GM12878 (cell line): ENCODE results near the gene DRAP1. TPM values are rescaled to one million over a fixed set of nuclear protein-coding genes. Genes with fewer than 3 reads are reported as not detected.

Experiments used
- ATAC-seq: fragments of 200-7000 bp; cut with Tn5 transposase; 3 replicates; pipeline ENCODE4 v1.9.1; 2020; ENCODE audit warnings: mild to moderate bottlenecking, moderate library complexity
- BruUV-seq: library from RNA; stranded (reverse); fragments of 400-500 nt; replicated peaks from 2 replicates; lab custom pipeline; 2021; lab: Mats Ljungman, UMichigan
- CTCF ChIA-PET: fragments of 300-600 bp; sonication (Branson Sonifier 250); formaldehyde crosslinking; extraction: SDS; loops from one replicate; lab custom pipeline; 2021; ENCODE audit warnings: inconsistent platforms; lab: Yijun Ruan, JAX
- POLR2A ChIA-PET: fragments of 350-600 bp; formaldehyde crosslinking; extraction: SDS; loops from one replicate; lab custom pipeline; 2021; ENCODE audit warnings: inconsistent platforms; lab: Charles Lee
- RAD21 ChIA-PET: fragments of 300-600 bp; sonication (Branson Sonifier 250); formaldehyde crosslinking; loops from one replicate; lab custom pipeline; 2023; ENCODE audit warnings: antibody characterized with exemption; ENCODE audit not compliant: unreplicated experiment; lab: Charles Lee
- SMC1A ChIA-PET: fragments of 300-600 bp; sonication (Branson Sonifier 250); formaldehyde crosslinking; loops from one replicate; lab custom pipeline; 2023; ENCODE audit not compliant: unreplicated experiment, uncharacterized antibody; lab: Charles Lee
- DNase-seq: peaks from one replicate; pipeline ENCODE4 v3.0.0-alpha.2; 2011; ENCODE audit warnings: low read depth, low spot score
- FAIRE-seq: peaks from 3 replicates; lab custom pipeline; 2011; peaks lifted over from hg19 to GRCh38; lab: Jason Lieb, UNC
- H2AFZ ChIP-seq: 2 replicates; pipeline ENCODE4 v1.6.0; 2011; ENCODE audit warnings: low read depth, low read length, control low read depth; ENCODE audit not compliant: control insufficient read depth
- H3K27ac ChIP-seq: 2 replicates; pipeline ENCODE4 v1.5.1; 2011; ENCODE audit warnings: control low read depth; ENCODE audit not compliant: control insufficient read depth, insufficient read depth
- H3K27me3 ChIP-seq, 2 experiments: replicated peaks in 1 of 2; 2 replicates each; pipeline versions ENCODE4 v1.6.0 to v1.6.1; 2011; ENCODE audit warnings: low read length in 1 of 2; ENCODE audit not compliant: control insufficient read depth in 2 of 2, insufficient read depth in 2 of 2
- H3K36me3 ChIP-seq, 2 experiments: 2 replicates each; pipeline ENCODE4 v1.5.1; 2011; ENCODE audit warnings: low read length in 1 of 2; ENCODE audit not compliant: control insufficient read depth in 2 of 2, insufficient read depth in 2 of 2
- H3K4me1 ChIP-seq: 2 replicates; pipeline ENCODE4 v1.6.1; 2011; ENCODE audit warnings: mild to moderate bottlenecking, low read length, moderate library complexity, mixed read lengths; ENCODE audit not compliant: control insufficient read depth, insufficient read depth
- H3K4me2 ChIP-seq: 2 replicates; pipeline ENCODE4 v1.6.0; 2011; ENCODE audit warnings: control low read depth; ENCODE audit not compliant: control insufficient read depth, insufficient read depth
- H3K4me3 ChIP-seq: fragments of 200-600 bp; sonication (generic); 2 replicates; pipeline ENCODE4 v1.5.1; 2016
- H3K79me2 ChIP-seq: 2 replicates; pipeline ENCODE4 v1.6.0; 2011; ENCODE audit warnings: low read length; ENCODE audit not compliant: control insufficient read depth, insufficient read depth
- H3K9ac ChIP-seq: 2 replicates; pipeline ENCODE4 v1.8.0; 2011; ENCODE audit warnings: low read length, control low read depth, mixed read lengths; ENCODE audit not compliant: control insufficient read depth, insufficient read depth
- H3K9me3 ChIP-seq: replicated peaks from 3 replicates; pipeline ENCODE4 v1.5.1; 2011; ENCODE audit warnings: mild to moderate bottlenecking, low read length; ENCODE audit not compliant: control insufficient read depth, insufficient read depth
- H4K20me1 ChIP-seq: 2 replicates; pipeline ENCODE4 v1.6.0; 2011; ENCODE audit not compliant: control insufficient read depth, insufficient read depth
- IKZF1 ChIP-seq: fragments of 450-650 bp; conservative IDR thresholded peaks from 2 replicates; pipeline ENCODE4 v1.6.1; 2017; ENCODE audit warnings: antibody characterized with exemption, mild to moderate bottlenecking
- MEF2B ChIP-seq: fragments of 450-650 bp; IDR thresholded peaks from 2 replicates; pipeline ENCODE4 v1.6.1; 2018; ENCODE audit warnings: mild to moderate bottlenecking, moderate library complexity; ENCODE audit not compliant: partially characterized antibody, poor library complexity, severe bottlenecking
- NBN ChIP-seq: fragments of 450-650 bp; IDR thresholded peaks from 2 replicates; pipeline ENCODE4 v1.6.1; 2016
- RB1 ChIP-seq: fragments of 450-650 bp; formaldehyde crosslinking; IDR thresholded peaks from 2 replicates; pipeline ENCODE4 v1.6.1; 2017; ENCODE audit warnings: mild to moderate bottlenecking, borderline replicate concordance
- RFX5 ChIP-seq: IDR thresholded peaks from 2 replicates; pipeline ENCODE4 v1.6.1; 2011; ENCODE audit warnings: low read depth, low read length, improper control_type of control experiment
- RUNX3 ChIP-seq: IDR thresholded peaks from 2 replicates; pipeline ENCODE4 v1.6.1; 2012; ENCODE audit warnings: low read length, inconsistent platforms
- SP1 ChIP-seq: IDR thresholded peaks from one replicate; pipeline ENCODE4 v1.6.1; 2011; ENCODE audit warnings: low read depth, low read length
- YBX1 ChIP-seq: fragments of 450-650 bp; IDR thresholded peaks from 2 replicates; pipeline ENCODE4 v1.6.1; 2016; ENCODE audit warnings: antibody characterized with exemption
- ZSCAN29 ChIP-seq: fragments of 450-650 bp; IDR thresholded peaks from 2 replicates; pipeline ENCODE4 v1.6.1; 2017; ENCODE audit warnings: mild to moderate bottlenecking, moderate library complexity
- WGBS: methylation state at CpG from one replicate; pipeline ENCODE4 v1.1.6; 2016; ENCODE audit warnings: low lambda C conversion rate; ENCODE audit not compliant: insufficient replicate concordance, insufficient coverage; ENCODE audit errors: missing lambda C conversion rate; 5-methylcytosine and 5-hydroxymethylcytosine counted together
- in situ Hi-C: fragments of 300-500 bp; cut with MboI; formaldehyde crosslinking; loops from 9 replicates; pipeline ENCODE4 v1.14.3; 2018; ENCODE audit warnings: mixed read lengths
- intact Hi-C: fragments of 100-400 bp; cut with micrococcal nuclease; formaldehyde crosslinking; loops from one replicate; pipeline ENCODE4 v1.14.2; 2022; ENCODE audit not compliant: unreplicated experiment
- polyA plus RNA-seq, 11 experiments: library from polyadenylated mRNA; depleted of rRNA in 4 of 11; unstranded in 6 of 11; stranded (reverse) in 5 of 11; fragments of >200 nt; fragmentation: Nextera tagmentation in 4 of 11; fragmentation: Illumina TruSeq in 1 of 11; extraction: Ambion mirVana in 4 of 11; extraction: Trizol in 1 of 11; gene quantifications; 1 replicate in 1 of 11; 2 replicates in 10 of 11; pipeline versions ENCODE4 v1.2.1 to v1.2.3, GENCODE V29; 2011 to 2016; ENCODE audit warnings: inconsistent platforms in 2 of 11, missing spikeins in 2 of 11, low read depth in 1 of 11
- total RNA-seq, 4 experiments: library from RNA; depleted of rRNA in 3 of 4; stranded (reverse); fragments of >200 nt in 3 of 4; fragmentation: Illumina TruSeq in 1 of 4; extraction: Trizol in 1 of 4; gene quantifications; 2 replicates each; pipeline versions ENCODE4 v1.2.1 to v1.2.3, GENCODE V29; 2013 to 2021
- TF ChIP-seq, protein P1 (sequence below): fragments of 450-650 bp; IDR thresholded peaks from 2 replicates; pipeline ENCODE4 v1.6.1; 2017; ENCODE audit warnings: mild to moderate bottlenecking, moderate library complexity
- TF ChIP-seq, protein P2 (sequence below): IDR thresholded peaks from 2 replicates; pipeline ENCODE4 v1.6.1; 2012; ENCODE audit warnings: mild to moderate bottlenecking, low read depth, low read length

Gene DRAP1
- total and polyA plus RNA-seq, 10 of the 15 experiments (the other 5 are each of a cell fraction or from before 2014, with no cell fraction given): 9.4 to 163 (median 114) TPM

DNA sequence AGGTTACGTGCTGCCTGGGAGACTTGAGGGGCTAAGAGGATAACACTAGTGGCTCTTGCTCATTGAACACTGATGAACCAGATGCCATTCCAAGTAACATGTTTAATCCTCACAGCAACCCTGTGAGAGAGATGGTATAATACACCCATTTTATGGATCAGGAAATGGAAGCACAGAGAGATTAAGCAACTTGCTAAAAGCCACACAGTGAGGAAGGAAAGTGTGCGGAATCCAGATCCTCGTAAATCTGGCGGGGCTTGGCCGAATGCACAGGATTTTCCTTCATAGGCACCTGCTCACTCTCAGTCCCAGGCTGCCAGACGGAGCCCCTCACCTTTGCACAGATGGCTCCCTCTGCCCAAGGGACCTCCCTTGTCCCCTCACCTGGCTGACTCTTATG lies 11.3 kb upstream of the DRAP1 start (continued):
- TF ChIP-seq RUNX3: no peak
- no peak for TF ChIP-seq YBX1

DNA sequence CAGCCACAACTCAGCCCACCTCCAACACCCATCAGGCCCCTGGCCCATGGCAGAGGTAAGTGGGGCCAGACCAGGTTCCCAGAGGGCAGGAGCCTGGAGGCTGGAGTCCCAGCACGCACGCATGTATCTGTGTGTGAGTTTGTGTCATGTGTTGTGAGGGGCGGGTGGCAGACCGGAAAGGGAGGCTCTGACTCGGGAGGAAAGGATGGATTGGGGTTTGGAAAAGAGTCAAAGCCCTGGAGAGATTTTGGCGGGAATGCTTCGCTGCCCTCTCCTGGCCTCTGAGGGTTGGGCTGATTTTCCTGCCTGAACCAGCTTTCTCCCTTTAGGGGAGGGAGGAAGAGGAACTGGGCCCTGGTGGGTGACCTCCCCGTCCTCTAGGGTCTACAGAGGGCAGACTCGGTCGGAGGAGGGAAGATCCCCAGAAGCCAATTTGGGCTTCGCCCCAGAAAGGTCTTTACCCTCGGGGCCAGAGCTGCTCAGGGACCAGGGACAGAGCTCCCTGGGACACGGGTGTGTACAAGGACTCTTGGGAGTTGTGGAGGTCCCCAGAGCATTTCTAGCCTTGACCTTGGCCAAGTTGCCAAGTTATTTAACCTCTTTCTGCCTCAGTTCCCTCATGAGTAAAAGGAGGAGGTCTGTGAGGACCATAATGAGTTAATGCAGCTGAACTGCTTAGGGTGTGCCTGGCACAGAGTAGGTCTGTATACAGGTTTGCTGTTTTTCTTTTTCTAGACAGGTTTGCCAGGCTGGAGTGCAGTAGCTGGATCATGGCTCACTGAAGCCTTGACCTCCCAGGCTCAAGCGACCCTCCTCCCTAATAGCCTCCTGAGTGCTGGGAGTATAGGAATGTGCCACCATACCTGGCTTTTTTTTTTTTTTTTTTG lies 7.3 kb upstream of the DRAP1 start:
- Histone ChIP-seq H3K4me3 (no peak overlapping the region), H3K9ac (no peak overlapping the region), H3K27ac (peak overlapping the region; percentile 38; the same call in 1 of the 2 replicates), H3K4me2 (no peak overlapping the region), H3K79me2 (peaks cover 2% of the 10 kb centered on the region; the same call in 1 of the 2 replicates), H2AFZ (peak overlapping the region; percentile 11), H3K9me3 (no peaks in the 10 kb centered on the region), H3K27me3 (no peaks in the 10 kb centered on the region), H3K36me3 (no peaks in the 10 kb centered on the region; a peak in 1 of 4 replicates), H4K20me1 (no peaks in the 10 kb centered on the region), H3K4me1 (peaks cover 32% of the 10 kb centered on the region)
- ATAC-seq (peak; percentile 63), DNase-seq (no peak), FAIRE-seq (no peak)
- intact Hi-C loops (no loop called here), in situ Hi-C loops (no loop called here)
- CTCF ChIA-PET: interaction anchor here (1.0 to 6.5 kb wide), 8 partner anchors 10 to 30 kb away, joined by 3 to 89 read pairs (median 4); partner anchors contain the start of genes CCDC85B, FIBP and FOSL1
- POLR2A ChIA-PET: interaction anchor here (0.5 to 2.1 kb wide), 11 partner anchors 10 to 1567 kb away, joined by 3 to 34 read pairs (median 4); partner anchors contain the start of genes CCDC85B, FIBP and FOSL1
- SMC1A ChIA-PET: interaction anchor here (0.7 to 3.2 kb wide), 7 partner anchors 10 to 110 kb away, joined by 3 to 24 read pairs (median 3); partner anchors contain the start of genes CCDC85B and FIBP
- no TSS peak for BruUV-seq
- WGBS: 11% methylated on average over 14 of the region's 14 CpGs
- RAD21 ChIA-PET: interaction anchor here (1.5 to 2.1 kb wide), 4 partner anchors 13 to 27 kb away, joined by 7 to 18 read pairs (median 8); partner anchors contain the start of gene CCDC85B
- TF ChIP-seq ZSCAN29: no peak
- 0 out of 2 replicates have a peak, but pooled peaks have one; percentile 38 for TF ChIP-seq NBN
- TF ChIP-seq RB1: peak; percentile 69; the same call in 1 of the 2 replicates
- TF ChIP-seq IKZF1: peak; percentile 64
- peak; percentile 87 for TF ChIP-seq MEF2B
- TF ChIP-seq, protein P1, sequence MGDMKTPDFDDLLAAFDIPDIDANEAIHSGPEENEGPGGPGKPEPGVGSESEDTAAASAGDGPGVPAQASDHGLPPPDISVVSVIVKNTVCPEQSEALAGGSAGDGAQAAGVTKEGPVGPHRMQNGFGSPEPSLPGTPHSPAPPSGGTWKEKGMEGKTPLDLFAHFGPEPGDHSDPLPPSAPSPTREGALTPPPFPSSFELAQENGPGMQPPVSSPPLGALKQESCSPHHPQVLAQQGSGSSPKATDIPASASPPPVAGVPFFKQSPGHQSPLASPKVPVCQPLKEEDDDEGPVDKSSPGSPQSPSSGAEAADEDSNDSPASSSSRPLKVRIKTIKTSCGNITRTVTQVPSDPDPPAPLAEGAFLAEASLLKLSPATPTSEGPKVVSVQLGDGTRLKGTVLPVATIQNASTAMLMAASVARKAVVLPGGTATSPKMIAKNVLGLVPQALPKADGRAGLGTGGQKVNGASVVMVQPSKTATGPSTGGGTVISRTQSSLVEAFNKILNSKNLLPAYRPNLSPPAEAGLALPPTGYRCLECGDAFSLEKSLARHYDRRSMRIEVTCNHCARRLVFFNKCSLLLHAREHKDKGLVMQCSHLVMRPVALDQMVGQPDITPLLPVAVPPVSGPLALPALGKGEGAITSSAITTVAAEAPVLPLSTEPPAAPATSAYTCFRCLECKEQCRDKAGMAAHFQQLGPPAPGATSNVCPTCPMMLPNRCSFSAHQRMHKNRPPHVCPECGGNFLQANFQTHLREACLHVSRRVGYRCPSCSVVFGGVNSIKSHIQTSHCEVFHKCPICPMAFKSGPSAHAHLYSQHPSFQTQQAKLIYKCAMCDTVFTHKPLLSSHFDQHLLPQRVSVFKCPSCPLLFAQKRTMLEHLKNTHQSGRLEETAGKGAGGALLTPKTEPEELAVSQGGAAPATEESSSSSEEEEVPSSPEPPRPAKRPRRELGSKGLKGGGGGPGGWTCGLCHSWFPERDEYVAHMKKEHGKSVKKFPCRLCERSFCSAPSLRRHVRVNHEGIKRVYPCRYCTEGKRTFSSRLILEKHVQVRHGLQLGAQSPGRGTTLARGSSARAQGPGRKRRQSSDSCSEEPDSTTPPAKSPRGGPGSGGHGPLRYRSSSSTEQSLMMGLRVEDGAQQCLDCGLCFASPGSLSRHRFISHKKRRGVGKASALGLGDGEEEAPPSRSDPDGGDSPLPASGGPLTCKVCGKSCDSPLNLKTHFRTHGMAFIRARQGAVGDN: 0 out of 2 replicates have a peak, but pooled peaks have one; percentile 21
- TF ChIP-seq RFX5: 0 out of 2 replicates have a peak, but pooled peaks have one; percentile 10
- no peak for TF ChIP-seq SP1
- TF ChIP-seq, protein P2, sequence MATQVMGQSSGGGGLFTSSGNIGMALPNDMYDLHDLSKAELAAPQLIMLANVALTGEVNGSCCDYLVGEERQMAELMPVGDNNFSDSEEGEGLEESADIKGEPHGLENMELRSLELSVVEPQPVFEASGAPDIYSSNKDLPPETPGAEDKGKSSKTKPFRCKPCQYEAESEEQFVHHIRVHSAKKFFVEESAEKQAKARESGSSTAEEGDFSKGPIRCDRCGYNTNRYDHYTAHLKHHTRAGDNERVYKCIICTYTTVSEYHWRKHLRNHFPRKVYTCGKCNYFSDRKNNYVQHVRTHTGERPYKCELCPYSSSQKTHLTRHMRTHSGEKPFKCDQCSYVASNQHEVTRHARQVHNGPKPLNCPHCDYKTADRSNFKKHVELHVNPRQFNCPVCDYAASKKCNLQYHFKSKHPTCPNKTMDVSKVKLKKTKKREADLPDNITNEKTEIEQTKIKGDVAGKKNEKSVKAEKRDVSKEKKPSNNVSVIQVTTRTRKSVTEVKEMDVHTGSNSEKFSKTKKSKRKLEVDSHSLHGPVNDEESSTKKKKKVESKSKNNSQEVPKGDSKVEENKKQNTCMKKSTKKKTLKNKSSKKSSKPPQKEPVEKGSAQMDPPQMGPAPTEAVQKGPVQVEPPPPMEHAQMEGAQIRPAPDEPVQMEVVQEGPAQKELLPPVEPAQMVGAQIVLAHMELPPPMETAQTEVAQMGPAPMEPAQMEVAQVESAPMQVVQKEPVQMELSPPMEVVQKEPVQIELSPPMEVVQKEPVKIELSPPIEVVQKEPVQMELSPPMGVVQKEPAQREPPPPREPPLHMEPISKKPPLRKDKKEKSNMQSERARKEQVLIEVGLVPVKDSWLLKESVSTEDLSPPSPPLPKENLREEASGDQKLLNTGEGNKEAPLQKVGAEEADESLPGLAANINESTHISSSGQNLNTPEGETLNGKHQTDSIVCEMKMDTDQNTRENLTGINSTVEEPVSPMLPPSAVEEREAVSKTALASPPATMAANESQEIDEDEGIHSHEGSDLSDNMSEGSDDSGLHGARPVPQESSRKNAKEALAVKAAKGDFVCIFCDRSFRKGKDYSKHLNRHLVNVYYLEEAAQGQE: peak; percentile 12; the same call in 1 of the 2 replicates
